AG09309 (cell line): ENCODE results near the gene SEMA3C.

Experiments used
- DNase-seq: peaks from one replicate; pipeline ENCODE4 v3.0.0-alpha.2; 2010; ENCODE audit warnings: low read depth
- H3K4me3 ChIP-seq: 2 replicates; pipeline ENCODE4 v1.5.1; 2011; ENCODE audit warnings: mild to moderate bottlenecking, low read depth, low read length, moderate library complexity; ENCODE audit not compliant: control insufficient read depth
- CTCF ChIP-seq: IDR thresholded peaks from 2 replicates; pipeline ENCODE4 v1.5.1; 2011; ENCODE audit warnings: mild to moderate bottlenecking, low read depth, low read length, inconsistent platforms; ENCODE audit not compliant: insufficient read depth, control insufficient read depth; ENCODE audit errors: missing control alignments

The SEMA3C gene

GRCh38 chr7:80902716-80903308 lies 16.0 kb downstream of the SEMA3C start:
- TF ChIP-seq CTCF: no peak
- H3K4me3 ChIP-seq: no peak overlapping the region
- DNase-seq: no peak

- no peak for DNase-seq
- H3K4me3 ChIP-seq: no peak overlapping the region
- TF ChIP-seq CTCF: no peak
Measured at GRCh38 chr7:80902019-80902418, 16.8 kb downstream of the SEMA3C start.

- DNase-seq: peak; percentile 52
- TF ChIP-seq CTCF: no peak
Measured at GRCh38 chr7:80900583-80901576, 18.0 kb downstream of the SEMA3C start.

GRCh38 chr7:80896906-80897598 lies 21.8 kb downstream of the SEMA3C start:
- H3K4me3 ChIP-seq: no peak overlapping the region
- no peak for DNase-seq
- no peak for TF ChIP-seq CTCF

More at GRCh38 chr7:80900583-80901576, 18.0 kb downstream of the SEMA3C start:
- H3K4me3 ChIP-seq: no peak overlapping the region

- H3K4me3 ChIP-seq: no peak overlapping the region
- peak; percentile 46 for DNase-seq
- no peak for TF ChIP-seq CTCF
Measured at GRCh38 chr7:80895056-80895455, 23.8 kb downstream of the SEMA3C start.

GRCh38 chr7:80891259-80891544 lies 27.6 kb downstream of the SEMA3C start:
- H3K4me3 ChIP-seq: no peak overlapping the region
- DNase-seq: no peak
- no peak for TF ChIP-seq CTCF
